ENCODE data around the gene XYLT2.

DNA sequence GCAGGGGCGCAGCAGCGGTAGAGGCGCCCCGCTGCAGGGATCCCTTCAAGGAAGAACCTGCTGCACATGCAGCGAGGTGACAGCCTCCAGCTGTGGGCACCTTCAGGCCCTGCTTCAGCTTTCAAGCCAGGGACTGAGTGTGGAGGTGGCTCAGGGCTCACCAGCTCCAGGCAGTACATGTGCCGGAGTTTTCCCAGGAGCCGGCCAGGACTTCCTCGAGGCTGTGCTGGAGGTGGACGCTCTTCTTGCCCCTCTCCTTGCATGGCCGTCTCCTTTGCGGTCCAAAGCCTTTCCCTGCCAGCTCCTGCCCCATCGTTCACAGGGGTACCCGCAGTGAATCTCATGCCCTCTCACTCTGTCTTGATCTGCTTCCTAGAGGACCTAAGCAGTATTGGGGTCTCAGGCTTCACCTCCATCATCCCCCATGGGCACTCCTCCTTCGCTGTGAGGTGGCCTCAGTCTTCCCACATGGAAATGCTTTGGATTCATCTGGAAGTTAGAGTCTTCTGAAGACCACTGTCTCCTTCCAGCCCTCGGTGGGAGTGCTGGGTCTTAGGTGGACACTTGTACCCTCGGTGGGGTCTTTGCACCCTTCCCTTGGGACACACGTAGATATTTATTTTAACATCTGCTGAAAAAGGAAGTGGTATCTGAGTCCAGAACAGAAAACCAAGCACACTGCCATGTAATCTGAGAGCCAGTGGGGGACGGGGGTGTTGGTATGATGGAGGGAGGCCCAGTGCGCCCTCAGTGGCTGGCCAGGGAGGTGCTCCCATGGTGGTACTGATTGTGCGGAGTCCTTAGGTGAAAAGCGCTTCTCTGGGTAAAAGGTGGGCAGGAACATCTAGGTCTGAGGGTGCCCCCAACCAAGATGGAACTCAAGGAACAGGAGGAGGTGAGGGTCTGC lies 7.0 kb downstream of the XYLT2 start:
- TF ChIP-seq, protein P1, sequence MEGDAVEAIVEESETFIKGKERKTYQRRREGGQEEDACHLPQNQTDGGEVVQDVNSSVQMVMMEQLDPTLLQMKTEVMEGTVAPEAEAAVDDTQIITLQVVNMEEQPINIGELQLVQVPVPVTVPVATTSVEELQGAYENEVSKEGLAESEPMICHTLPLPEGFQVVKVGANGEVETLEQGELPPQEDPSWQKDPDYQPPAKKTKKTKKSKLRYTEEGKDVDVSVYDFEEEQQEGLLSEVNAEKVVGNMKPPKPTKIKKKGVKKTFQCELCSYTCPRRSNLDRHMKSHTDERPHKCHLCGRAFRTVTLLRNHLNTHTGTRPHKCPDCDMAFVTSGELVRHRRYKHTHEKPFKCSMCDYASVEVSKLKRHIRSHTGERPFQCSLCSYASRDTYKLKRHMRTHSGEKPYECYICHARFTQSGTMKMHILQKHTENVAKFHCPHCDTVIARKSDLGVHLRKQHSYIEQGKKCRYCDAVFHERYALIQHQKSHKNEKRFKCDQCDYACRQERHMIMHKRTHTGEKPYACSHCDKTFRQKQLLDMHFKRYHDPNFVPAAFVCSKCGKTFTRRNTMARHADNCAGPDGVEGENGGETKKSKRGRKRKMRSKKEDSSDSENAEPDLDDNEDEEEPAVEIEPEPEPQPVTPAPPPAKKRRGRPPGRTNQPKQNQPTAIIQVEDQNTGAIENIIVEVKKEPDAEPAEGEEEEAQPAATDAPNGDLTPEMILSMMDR (IDR thresholded peaks at IDR 0.05): no peak
- no peak for TF ChIP-seq POLR2AphosphoS5 (IDR thresholded peaks at IDR 0.05; ENCODE audit: low read depth, low read length)
- no peak for TF ChIP-seq SIN3A (IDR thresholded peaks at IDR 0.05; ENCODE audit: borderline replicate concordance, insufficient read depth, low read depth, low read length)
- no peak for TF ChIP-seq TCF7L2 (IDR thresholded peaks at IDR 0.05; ENCODE audit: low read depth, low read length)

Data from Panc1 (cell line).